ENCODE results near the gene UBA3. TPM values are rescaled to one million over a fixed set of nuclear protein-coding genes. Genes with fewer than 3 reads are reported as not detected.

The UBA3 gene
- total and polyA plus RNA-seq, 2 experiments from 2014 or later: 73.7 to 118 TPM

GRCh38 chr3:69103123-69103522 lies 23.0 kb upstream of the UBA3 start:
- TF ChIP-seq CTCF (IDR thresholded peaks at IDR 0.05; ENCODE audit: low read depth, low read length): no peak
- peak overlapping the region; percentile 63 for H3K27ac ChIP-seq
- DNase-seq (ENCODE audit: low read depth in 1 of 2, low spot score in 1 of 2): no peak
- H3K4me3 ChIP-seq: no peak overlapping the region
- peaks cover 9% of the 10 kb centered on the region for H3K4me1 ChIP-seq (ENCODE audit: low read depth)
- H3K36me3 ChIP-seq: peaks cover 33% of the 10 kb centered on the region
- no peaks in the 10 kb centered on the region for H3K9me3 ChIP-seq (ENCODE audit: low read depth)
- H3K27me3 ChIP-seq: no peaks in the 10 kb centered on the region

GRCh38 chr3:69102384-69102783 lies 22.2 kb upstream of the UBA3 start:
- H3K36me3 ChIP-seq: peaks cover 33% of the 10 kb centered on the region
- peak overlapping the region; percentile 63 for H3K27ac ChIP-seq
- H3K4me3 ChIP-seq: no peak overlapping the region
- TF ChIP-seq CTCF (IDR thresholded peaks at IDR 0.05; ENCODE audit: low read depth, low read length): no peak
- DNase-seq (ENCODE audit: low read depth in 1 of 2, low spot score in 1 of 2): no peak
- no peaks in the 10 kb centered on the region for H3K27me3 ChIP-seq
- H3K4me1 ChIP-seq (ENCODE audit: low read depth): peaks cover 9% of the 10 kb centered on the region
- no peaks in the 10 kb centered on the region for H3K9me3 ChIP-seq (ENCODE audit: low read depth)

- DNase-seq (ENCODE audit: low read depth in 1 of 2, low spot score in 1 of 2): no peak
- no peak for TF ChIP-seq CTCF (IDR thresholded peaks at IDR 0.05; ENCODE audit: low read depth, low read length)
Observed at GRCh38 chr3:69099576-69099975, 19.4 kb upstream of the UBA3 start.

GRCh38 chr3:69097407-69098086 lies 17.4 kb upstream of the UBA3 start:
- H3K4me1 ChIP-seq (ENCODE audit: low read depth): peaks cover 13% of the 10 kb centered on the region
- H3K27ac ChIP-seq: no peak overlapping the region
- no peak for DNase-seq (ENCODE audit: low read depth in 1 of 2, low spot score in 1 of 2)
- peaks cover 8% of the 10 kb centered on the region for H3K36me3 ChIP-seq
- TF ChIP-seq CTCF (IDR thresholded peaks at IDR 0.05; ENCODE audit: low read depth, low read length): no peak
- H3K9me3 ChIP-seq (ENCODE audit: low read depth): no peaks in the 10 kb centered on the region
- H3K4me3 ChIP-seq: no peak overlapping the region
- H3K27me3 ChIP-seq: no peaks in the 10 kb centered on the region

More at GRCh38 chr3:69099576-69099975, 19.4 kb upstream of the UBA3 start:
- no peaks in the 10 kb centered on the region for H3K27me3 ChIP-seq
- H3K9me3 ChIP-seq (ENCODE audit: low read depth): no peaks in the 10 kb centered on the region
- H3K27ac ChIP-seq: no peak overlapping the region
- H3K4me3 ChIP-seq: no peak overlapping the region
- peaks cover 20% of the 10 kb centered on the region for H3K36me3 ChIP-seq
- peaks cover 17% of the 10 kb centered on the region for H3K4me1 ChIP-seq (ENCODE audit: low read depth)

GRCh38 chr3:69096299-69096698 lies 16.1 kb upstream of the UBA3 start:
- peak overlapping the region; percentile 70 for H3K27ac ChIP-seq
- no peaks in the 10 kb centered on the region for H3K27me3 ChIP-seq
- no peak for TF ChIP-seq CTCF (IDR thresholded peaks at IDR 0.05; ENCODE audit: low read depth, low read length)
- H3K36me3 ChIP-seq: no peaks in the 10 kb centered on the region
- no peak for DNase-seq (ENCODE audit: low read depth in 1 of 2, low spot score in 1 of 2)
- peaks cover 20% of the 10 kb centered on the region for H3K4me1 ChIP-seq (ENCODE audit: low read depth)
- no peaks in the 10 kb centered on the region for H3K9me3 ChIP-seq (ENCODE audit: low read depth)
- H3K4me3 ChIP-seq: no peak overlapping the region

Measured in cardiac muscle cell (in vitro differentiated cells and primary cell).